NCI-H1694 treated with DMSO at 0.1 percent for 48 hours (cell line): ENCODE data around the gene TAAR6.
"Not testable (repeated sequence)": the region's sequence is repeated elsewhere in the genome, so short reads cannot be mapped to it uniquely, and the experiment has no call there.

Experiments
- DNase-seq: peaks from one replicate; lab custom pipeline; 2025; lab: John Stamatoyannopoulos, UW

Gene TAAR6, protein sequence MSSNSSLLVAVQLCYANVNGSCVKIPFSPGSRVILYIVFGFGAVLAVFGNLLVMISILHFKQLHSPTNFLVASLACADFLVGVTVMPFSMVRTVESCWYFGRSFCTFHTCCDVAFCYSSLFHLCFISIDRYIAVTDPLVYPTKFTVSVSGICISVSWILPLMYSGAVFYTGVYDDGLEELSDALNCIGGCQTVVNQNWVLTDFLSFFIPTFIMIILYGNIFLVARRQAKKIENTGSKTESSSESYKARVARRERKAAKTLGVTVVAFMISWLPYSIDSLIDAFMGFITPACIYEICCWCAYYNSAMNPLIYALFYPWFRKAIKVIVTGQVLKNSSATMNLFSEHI

GRCh38 chr6:132570221-132570777, at the start of gene TAAR6:
Gene TAAR6, plus strand, starts transcription at chr6:132570322. Its CDS starts 0 bp downstream, at chr6:132570322.
- no peak for DNase-seq

GRCh38 chr6:132520953-132521352, 49.2 kb upstream of the TAAR6 start:
- no peak for DNase-seq

- no peak for DNase-seq
Measured at GRCh38 chr6:132524646-132525045, 45.5 kb upstream of the TAAR6 start.

DNA sequence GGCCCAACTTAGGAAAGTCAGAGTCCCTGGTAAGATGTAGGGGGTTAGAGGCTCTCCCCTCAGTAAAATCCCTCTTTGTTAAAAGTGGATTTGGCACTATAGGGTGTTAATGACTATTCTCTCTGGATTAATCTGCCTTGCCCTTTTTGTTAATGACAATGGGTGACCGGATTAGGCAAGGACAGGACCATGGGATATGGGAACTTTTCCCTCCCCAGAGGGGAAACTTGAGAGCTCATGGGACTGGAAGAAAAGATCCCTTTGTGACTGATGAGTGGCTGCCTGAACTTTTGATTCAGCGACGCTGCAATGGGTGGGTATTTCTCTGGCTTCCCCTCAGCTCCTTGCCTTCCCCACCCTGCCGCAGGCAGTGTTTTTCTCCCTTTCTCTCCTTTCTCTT, 44.3 kb upstream of the TAAR6 start:
- no peak for DNase-seq

- DNase-seq = no peak
Measured at GRCh38 chr6:132526461-132526860, 43.7 kb upstream of the TAAR6 start.

DNA sequence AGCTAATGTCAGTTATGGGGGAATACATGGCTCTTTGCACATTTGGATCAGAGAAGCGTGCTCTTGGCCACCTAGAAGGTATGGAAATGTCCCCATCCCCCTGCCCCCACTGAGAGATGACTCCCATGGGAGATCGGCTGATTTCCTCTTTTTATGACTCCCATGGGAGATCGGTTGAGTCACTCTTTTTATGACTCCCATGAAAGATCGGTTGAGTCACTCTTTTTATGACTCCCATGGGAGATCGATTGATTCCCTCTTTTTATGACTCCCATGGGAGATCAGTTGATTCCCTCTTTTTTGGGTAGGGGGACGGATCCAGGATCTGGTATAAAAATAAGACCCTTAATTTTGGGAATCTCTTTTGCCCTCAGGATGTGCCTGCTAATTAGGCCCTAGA, 42.3 kb upstream of the TAAR6 start:
- DNase-seq = no peak

DNA sequence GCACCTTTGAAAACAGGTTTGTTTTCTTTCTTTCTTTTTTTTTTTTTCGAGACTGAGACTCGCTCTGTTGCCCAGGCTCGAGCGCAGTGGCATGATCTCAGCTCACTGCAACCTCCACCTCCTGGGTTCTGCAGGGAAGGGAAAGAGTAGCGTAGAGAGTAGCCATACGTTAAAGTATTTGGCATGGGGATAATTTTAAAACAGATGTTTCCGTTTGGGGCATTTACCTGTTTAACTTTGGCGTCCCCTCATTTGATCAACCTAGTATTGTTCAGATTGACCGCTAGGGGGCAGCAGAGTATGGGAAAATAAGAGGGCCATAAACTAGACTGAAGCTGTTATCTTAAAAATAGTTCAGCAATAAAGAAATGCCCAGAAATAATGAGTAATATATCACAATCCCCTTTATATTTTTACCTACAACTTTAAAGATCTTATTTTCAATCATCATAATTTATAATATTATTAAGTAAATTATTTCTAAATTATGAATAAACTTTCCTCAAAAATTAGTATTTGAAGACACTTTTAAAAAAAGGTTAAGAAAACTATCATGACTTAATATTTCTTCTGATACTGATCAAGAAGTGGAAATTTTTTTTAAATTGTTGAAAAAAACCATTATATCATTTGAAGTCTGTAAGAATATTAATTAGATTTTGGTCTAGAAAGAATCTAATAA, 39.7 kb upstream of the TAAR6 start:
- DNase-seq = peak; percentile 23

GRCh38 chr6:132534546-132534945, 35.6 kb upstream of the TAAR6 start:
- not testable (repeated sequence) for DNase-seq

DNA sequence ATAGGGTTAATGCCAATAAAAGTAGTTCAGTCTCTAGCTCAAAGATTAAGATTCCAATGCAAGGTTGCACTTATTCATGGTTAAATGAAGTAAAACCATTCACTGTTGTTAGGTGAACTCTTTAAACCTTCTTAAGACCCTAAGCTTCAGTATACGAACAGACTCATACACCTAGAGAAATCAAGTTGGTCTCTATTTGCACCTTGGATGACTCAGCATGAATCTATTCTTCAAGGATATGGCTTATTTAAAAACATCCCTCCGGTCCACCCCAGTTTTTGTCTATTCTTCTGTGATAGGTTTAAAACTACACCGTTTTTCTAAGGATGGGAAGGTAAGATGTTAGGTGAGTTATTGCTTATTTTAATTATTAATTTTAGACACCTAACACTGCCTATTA, 33.0 kb upstream of the TAAR6 start:
- no peak for DNase-seq

GRCh38 chr6:132537977-132538376, 32.1 kb upstream of the TAAR6 start, which contains the start of gene TAAR9:
Gene TAAR9, plus strand, starts transcription at chr6:132538277. Its CDS starts 13 bp downstream, at chr6:132538290.
- no peak for DNase-seq

- DNase-seq = no peak
Measured at GRCh38 chr6:132544826-132545225, 25.3 kb upstream of the TAAR6 start.

- DNase-seq = no peak
Measured at GRCh38 chr6:132548746-132549463, 21.2 kb upstream of the TAAR6 start.

- no peak for DNase-seq
Measured at GRCh38 chr6:132551214-132551613, 18.9 kb upstream of the TAAR6 start.

DNA sequence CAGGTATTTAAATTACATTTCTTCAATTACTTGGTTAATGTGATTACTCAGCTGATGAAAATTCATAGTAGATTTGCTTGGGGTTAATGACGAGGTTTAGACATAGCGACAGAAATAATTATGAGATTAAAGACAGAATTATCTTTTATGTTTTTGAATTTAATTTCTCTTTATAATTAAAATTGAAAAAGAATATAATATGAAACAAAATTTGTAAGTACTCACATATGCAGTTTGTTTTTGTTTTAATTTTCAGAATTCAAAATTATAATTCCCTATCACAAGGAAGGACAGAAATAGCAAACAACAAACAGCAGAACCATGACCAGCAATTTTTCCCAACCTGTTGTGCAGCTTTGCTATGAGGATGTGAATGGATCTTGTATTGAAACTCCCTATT, 17.8 kb upstream of the TAAR6 start, which contains the start of gene TAAR8:
Gene TAAR8, plus strand, starts transcription at position 301 of the 400 bp plus-strand sequence. Its CDS starts 21 bp downstream, at position 322.
- DNase-seq = no peak

- not testable (repeated sequence) for DNase-seq
Measured at GRCh38 chr6:132560087-132560486, 10.0 kb upstream of the TAAR6 start.

GRCh38 chr6:132566404-132566803, 3.7 kb upstream of the TAAR6 start:
- DNase-seq = no peak

GRCh38 chr6:132567566-132567965, 2.6 kb upstream of the TAAR6 start:
- no peak for DNase-seq

- no peak for DNase-seq
Measured at GRCh38 chr6:132568611-132569010, 1.5 kb upstream of the TAAR6 start.

DNA sequence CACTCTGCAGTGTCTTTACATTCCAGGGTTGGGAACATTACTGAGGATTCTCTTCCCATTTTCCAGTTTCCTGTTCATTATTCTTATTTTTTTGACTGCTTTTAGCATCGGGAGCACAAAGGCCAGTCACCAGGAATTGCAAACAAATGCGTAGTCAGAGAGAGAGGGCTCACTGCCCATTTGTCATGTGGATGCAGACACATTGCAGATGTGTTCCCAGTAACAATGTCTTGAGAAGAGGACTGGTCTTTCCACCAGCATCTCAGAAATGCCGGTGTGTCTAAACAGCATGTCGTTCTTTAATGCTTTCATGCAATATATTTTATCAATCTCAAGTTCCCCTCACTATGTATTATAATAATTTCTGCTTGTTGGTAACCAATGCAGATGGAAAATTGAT, 952 bp upstream of the TAAR6 start:
- DNase-seq = no peak

DNA sequence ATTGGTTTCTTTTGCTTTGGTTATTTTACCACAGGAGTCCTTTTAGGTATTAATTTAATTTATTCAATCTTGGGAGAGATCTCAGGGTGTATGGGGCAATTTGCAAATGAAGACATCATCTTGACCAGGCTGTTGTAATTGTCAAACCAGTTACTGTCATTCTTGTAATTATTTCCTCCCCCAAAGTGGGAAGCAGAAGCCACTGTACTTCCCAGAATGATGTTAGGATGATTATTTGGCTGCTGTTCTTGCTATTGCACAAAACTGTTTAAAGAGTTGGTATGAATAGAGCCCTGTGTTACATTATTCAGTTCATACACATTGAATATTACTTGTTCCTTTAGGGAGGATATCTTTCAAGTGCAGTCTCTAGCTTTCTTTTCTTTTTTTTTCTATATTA, 1.7 kb downstream of the TAAR6 start:
- DNase-seq = no peak

GRCh38 chr6:132584698-132585097, 14.6 kb downstream of the TAAR6 start:
- no peak for DNase-seq

GRCh38 chr6:132587424-132587823, 17.3 kb downstream of the TAAR6 start:
- no peak for DNase-seq
